ENCODE data around the gene CRY2.
"Not testable (repeated sequence)": the region's sequence is repeated elsewhere in the genome, so short reads cannot be mapped to it uniquely, and the experiment has no call there.

The CRY2 gene

GRCh38 chr11:45808427-45808826, 38.8 kb upstream of the CRY2 start:
- not testable (repeated sequence) for ATAC-seq, H3K9me3 Mint-ChIP-seq, H3K27me3 Mint-ChIP-seq
- Mint-ChIP-seq H3K27ac (peak overlapping the region; percentile 39), H3K4me3 (peak overlapping the region; percentile 18), H3K4me1 (peaks cover 51% of the 10 kb centered on the region), H3K36me3 (peaks cover 28% of the 10 kb centered on the region)

DNA sequence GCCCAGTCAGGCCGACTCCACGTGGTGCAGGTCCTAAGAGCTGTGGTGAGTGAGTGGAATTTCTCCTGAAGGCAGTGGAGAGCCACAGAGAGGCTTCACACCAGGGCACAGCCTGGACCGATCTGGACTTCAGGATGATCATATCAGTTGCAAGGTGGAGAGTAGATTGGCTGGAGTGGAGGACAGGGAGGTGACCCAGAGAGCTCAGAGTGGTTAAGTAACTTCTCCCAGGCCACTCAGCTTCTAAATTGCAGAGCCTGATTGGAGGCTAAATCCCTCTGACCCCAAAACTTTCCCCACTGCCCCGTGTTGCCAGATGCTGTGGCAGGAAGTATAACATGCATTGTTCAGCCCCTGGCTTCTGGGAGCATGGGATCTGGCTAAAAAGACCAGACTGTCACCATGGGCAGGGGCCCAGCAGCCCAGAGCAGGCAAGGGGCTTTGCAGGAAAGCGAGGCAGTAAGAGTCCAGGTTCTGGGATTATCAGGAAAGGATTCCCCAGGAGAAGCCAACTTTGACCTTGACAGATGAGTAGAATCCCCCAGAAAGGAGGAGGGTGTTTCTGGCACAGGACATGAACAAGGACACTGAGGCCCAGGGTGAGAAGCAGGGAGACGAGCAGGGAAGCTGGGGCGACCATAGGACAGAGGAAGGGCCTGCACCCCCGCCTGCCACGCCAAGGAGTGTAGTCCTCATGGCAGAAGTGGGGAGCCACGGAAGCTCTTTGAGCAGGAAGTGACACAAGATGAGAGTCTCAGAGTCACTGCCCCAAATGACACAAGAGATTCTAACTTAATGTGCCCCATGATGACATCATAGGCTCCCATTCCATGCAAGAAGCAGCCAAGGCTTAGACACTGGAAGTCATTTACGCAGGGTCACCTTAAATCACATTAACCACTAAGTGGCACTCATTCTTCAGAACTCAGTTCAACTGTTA, 37.5 kb upstream of the CRY2 start:
- peaks cover 28% of the 10 kb centered on the region for H3K36me3 Mint-ChIP-seq
- H3K27me3 Mint-ChIP-seq = no peaks in the 10 kb centered on the region
- no peak overlapping the region for H3K4me3 Mint-ChIP-seq
- H3K27ac Mint-ChIP-seq = peak overlapping the region; percentile 39
- H3K9me3 Mint-ChIP-seq = no peaks in the 10 kb centered on the region
- no peak for ATAC-seq
- peaks cover 51% of the 10 kb centered on the region for H3K4me1 Mint-ChIP-seq

- Mint-ChIP-seq H3K27ac (peak overlapping the region; percentile 39), H3K9me3 (no peaks in the 10 kb centered on the region), H3K4me3 (no peak overlapping the region), H3K4me1 (peaks cover 49% of the 10 kb centered on the region), H3K36me3 (peaks cover 28% of the 10 kb centered on the region), H3K27me3 (no peaks in the 10 kb centered on the region)
- no peak for ATAC-seq
Observed at GRCh38 chr11:45810431-45811108, 36.7 kb upstream of the CRY2 start.

DNA sequence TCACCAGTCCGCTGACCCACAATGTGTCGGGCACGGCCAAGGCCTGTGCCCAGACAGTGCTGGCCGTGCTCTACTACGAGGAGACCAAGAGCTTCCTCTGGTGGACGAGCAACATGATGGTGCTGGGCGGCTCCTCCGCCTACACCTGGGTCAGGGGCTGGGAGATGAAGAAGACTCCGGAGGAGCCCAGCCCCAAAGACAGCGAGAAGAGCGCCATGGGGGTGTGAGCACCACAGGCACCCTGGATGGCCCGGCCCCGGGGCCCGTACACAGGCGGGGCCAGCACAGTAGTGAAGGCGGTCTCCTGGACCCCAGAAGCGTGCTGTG, 36.2 kb upstream of the CRY2 start:
- H3K27ac Mint-ChIP-seq = peak overlapping the region; percentile 39
- H3K4me1 Mint-ChIP-seq = peaks cover 48% of the 10 kb centered on the region
- H3K4me3 Mint-ChIP-seq = no peak overlapping the region
- no peaks in the 10 kb centered on the region for H3K9me3 Mint-ChIP-seq
- no peaks in the 10 kb centered on the region for H3K27me3 Mint-ChIP-seq
- no peak for ATAC-seq
- peaks cover 28% of the 10 kb centered on the region for H3K36me3 Mint-ChIP-seq

GRCh38 chr11:45811571-45812290, 35.5 kb upstream of the CRY2 start:
- Mint-ChIP-seq H3K9me3 (no peaks in the 10 kb centered on the region), H3K27me3 (no peaks in the 10 kb centered on the region), H3K4me1 (peaks cover 45% of the 10 kb centered on the region), H3K36me3 (peaks cover 28% of the 10 kb centered on the region), H3K4me3 (no peak overlapping the region), H3K27ac (peak overlapping the region; percentile 35)
- ATAC-seq = no peak

- Mint-ChIP-seq H3K36me3 (peaks cover 28% of the 10 kb centered on the region), H3K4me3 (no peak overlapping the region), H3K9me3 (no peaks in the 10 kb centered on the region), H3K27me3 (no peaks in the 10 kb centered on the region), H3K4me1 (peaks cover 48% of the 10 kb centered on the region), H3K27ac (peak overlapping the region; percentile 42)
- no peak for ATAC-seq
Observed at GRCh38 chr11:45812581-45813548, 34.4 kb upstream of the CRY2 start.

GRCh38 chr11:45815747-45816146, 31.5 kb upstream of the CRY2 start:
- Mint-ChIP-seq H3K36me3 (peaks cover 6% of the 10 kb centered on the region), H3K27ac (no peak overlapping the region), H3K27me3 (no peaks in the 10 kb centered on the region), H3K9me3 (no peaks in the 10 kb centered on the region), H3K4me1 (peaks cover 37% of the 10 kb centered on the region), H3K4me3 (no peak overlapping the region)
- ATAC-seq = no peak

GRCh38 chr11:45816614-45817013, 30.7 kb upstream of the CRY2 start:
- Mint-ChIP-seq H3K27ac (peak overlapping the region; percentile 89), H3K27me3 (no peaks in the 10 kb centered on the region), H3K36me3 (no peaks in the 10 kb centered on the region), H3K4me1 (peaks cover 37% of the 10 kb centered on the region), H3K4me3 (no peak overlapping the region), H3K9me3 (no peaks in the 10 kb centered on the region)
- peak; percentile 9 for ATAC-seq

- peak; percentile 84 for ATAC-seq
- Mint-ChIP-seq H3K36me3 (no peaks in the 10 kb centered on the region), H3K27ac (peak overlapping the region; percentile 89), H3K4me3 (peak overlapping the region; percentile 1), H3K4me1 (peaks cover 37% of the 10 kb centered on the region), H3K27me3 (no peaks in the 10 kb centered on the region), H3K9me3 (no peaks in the 10 kb centered on the region)
Observed at GRCh38 chr11:45817191-45817590, 30.1 kb upstream of the CRY2 start.

DNA sequence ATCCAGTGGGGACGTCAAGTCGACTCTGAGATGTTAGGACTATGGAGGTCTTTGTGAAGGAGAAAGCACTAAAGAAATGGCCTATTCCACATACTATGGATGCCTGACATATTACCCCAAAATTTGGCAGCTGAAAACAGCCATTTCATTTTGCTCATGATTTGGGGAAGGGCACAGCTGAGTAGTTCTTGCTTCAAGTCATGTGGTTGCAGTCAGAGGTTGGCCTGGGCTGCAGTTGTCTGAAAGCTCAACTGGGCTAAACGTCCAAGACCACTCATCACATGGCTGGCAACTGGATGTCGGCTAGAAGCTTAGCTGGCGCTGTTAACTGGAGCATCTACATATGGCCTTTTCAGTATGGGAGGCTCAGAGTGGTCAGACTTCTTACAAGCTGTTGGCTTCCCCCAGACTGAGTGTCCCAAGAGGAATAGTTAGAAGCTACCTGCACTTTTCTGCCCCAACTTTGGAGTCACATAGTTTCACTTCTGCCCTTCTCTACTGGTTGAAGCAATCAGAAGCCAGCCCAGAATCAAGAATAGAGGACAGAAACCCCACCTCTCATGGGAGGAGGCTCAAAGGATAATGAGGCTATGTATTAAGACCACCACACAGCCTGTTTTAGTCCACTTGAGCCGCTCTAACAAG, 28.2 kb upstream of the CRY2 start:
- Mint-ChIP-seq H3K36me3 (no peaks in the 10 kb centered on the region), H3K4me1 (peaks cover 43% of the 10 kb centered on the region), H3K4me3 (no peak overlapping the region), H3K9me3 (no peaks in the 10 kb centered on the region), H3K27me3 (no peaks in the 10 kb centered on the region), H3K27ac (peak overlapping the region; percentile 89)
- ATAC-seq = peak; percentile 82

GRCh38 chr11:45820211-45820857, 26.9 kb upstream of the CRY2 start:
- Mint-ChIP-seq H3K27me3 (no peaks in the 10 kb centered on the region), H3K4me3 (no peak overlapping the region), H3K36me3 (no peaks in the 10 kb centered on the region), H3K27ac (no peak overlapping the region), H3K4me1 (peaks cover 43% of the 10 kb centered on the region), H3K9me3 (no peaks in the 10 kb centered on the region)
- ATAC-seq = no peak

DNA sequence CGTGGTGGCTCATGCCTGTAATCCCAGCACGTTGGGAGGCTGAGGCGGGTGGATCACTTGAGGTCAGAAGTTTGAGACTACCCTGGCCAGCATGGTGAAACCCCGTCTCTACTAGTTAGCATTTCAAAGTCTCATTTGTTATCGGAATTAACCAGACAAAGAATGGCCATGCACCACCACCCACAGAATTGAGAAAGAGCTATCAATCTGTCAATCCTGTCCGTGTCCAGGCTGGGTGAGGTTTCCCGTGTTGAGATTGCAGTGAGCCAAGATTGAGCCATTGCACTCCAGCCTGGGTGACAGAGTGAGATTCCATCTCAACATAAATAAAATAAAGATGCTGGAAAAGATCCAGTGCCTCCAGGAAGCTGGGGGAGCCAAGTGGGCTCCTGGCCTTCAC, 20.8 kb upstream of the CRY2 start:
- not testable (repeated sequence) for H3K4me1 Mint-ChIP-seq, H3K36me3 Mint-ChIP-seq, H3K4me3 Mint-ChIP-seq, H3K27ac Mint-ChIP-seq, H3K9me3 Mint-ChIP-seq, ATAC-seq
- H3K27me3 Mint-ChIP-seq = peaks cover 23% of the 10 kb centered on the region

GRCh38 chr11:45827123-45827522, 20.2 kb upstream of the CRY2 start:
- ATAC-seq = no peak
- peaks cover 23% of the 10 kb centered on the region for H3K27me3 Mint-ChIP-seq
- H3K9me3 Mint-ChIP-seq = no peaks in the 10 kb centered on the region
- H3K4me1 Mint-ChIP-seq = peaks cover 10% of the 10 kb centered on the region
- H3K27ac Mint-ChIP-seq = no peak overlapping the region
- H3K36me3 Mint-ChIP-seq = no peaks in the 10 kb centered on the region
- no peak overlapping the region for H3K4me3 Mint-ChIP-seq

GRCh38 chr11:45828996-45829395, 18.3 kb upstream of the CRY2 start:
- Mint-ChIP-seq H3K27me3 (peaks cover 32% of the 10 kb centered on the region), H3K9me3 (no peaks in the 10 kb centered on the region), H3K36me3 (no peaks in the 10 kb centered on the region), H3K4me3 (no peak overlapping the region), H3K27ac (no peak overlapping the region), H3K4me1 (peaks cover under 1% of the 10 kb centered on the region)
- ATAC-seq = no peak

Measured in stimulated activated memory B cell treated with anti-CD40 and anti-IgM and Interleukin-4, amounts not matched to agents 10 μg/mL and 1 μg/mL and 100 μg/mL, for 72 hours (primary cell).